HG03354 (cell line): ENCODE measurements around the gene GNL1.
"Not testable (repeated sequence)": the region's sequence is repeated elsewhere in the genome, so short reads cannot be mapped to it uniquely, and the experiment has no call there.

ENCODE experiments used
- ATAC-seq: cut with Tn5 transposase; IDR thresholded peaks from one replicate; pipeline ENCODE4 v1.9.1; 2021; ENCODE audit warnings: mild to moderate bottlenecking; ENCODE audit not compliant: unreplicated experiment, poor library complexity, severe bottlenecking

GNL1 gene

GRCh38 chr6:30537931-30538330 lies 18.4 kb downstream of the GNL1 start:
- ATAC-seq = no peak

DNA sequence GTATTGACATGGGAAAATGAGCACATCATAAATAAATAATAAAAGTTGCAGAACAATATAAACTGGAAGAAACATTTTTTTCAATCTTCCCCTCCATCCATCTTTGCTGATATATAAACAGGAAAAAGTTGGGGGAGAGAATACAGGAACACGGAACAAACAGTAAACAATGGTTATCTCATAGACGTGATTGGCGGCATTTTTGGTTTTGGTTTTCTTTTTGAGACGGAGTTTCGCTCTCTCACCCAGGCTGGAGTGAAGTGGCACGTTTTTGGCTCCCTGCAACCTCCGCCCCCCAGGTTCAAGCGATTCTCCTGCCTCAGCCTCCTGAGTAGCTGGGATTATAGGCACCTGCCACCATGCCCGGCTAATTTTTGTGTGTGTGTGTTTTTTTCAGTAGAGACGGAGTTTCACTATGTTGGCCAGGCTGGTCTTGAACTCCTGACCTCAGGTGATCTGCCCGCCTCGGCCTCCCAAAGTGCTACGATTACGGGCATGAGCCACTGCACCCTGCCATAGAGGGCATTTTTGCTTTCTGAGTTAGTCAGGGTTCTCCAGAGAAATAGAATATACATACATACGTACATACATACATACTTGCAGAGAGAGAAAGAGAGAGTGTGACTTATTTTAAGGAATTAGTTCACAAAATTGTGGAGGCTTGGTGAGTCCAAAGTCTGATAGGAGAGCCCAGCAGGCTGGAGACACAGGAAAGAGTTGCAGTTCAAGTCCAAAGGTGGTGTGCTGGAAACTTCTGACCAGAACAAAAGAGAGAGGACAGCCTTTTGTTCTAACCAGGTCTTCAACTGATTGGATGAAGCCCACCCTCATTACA lies 22.6 kb downstream of the GNL1 start:
- no peak for ATAC-seq

- no peak for ATAC-seq
Observed at GRCh38 chr6:30530014-30530413, 26.3 kb downstream of the GNL1 start.

DNA sequence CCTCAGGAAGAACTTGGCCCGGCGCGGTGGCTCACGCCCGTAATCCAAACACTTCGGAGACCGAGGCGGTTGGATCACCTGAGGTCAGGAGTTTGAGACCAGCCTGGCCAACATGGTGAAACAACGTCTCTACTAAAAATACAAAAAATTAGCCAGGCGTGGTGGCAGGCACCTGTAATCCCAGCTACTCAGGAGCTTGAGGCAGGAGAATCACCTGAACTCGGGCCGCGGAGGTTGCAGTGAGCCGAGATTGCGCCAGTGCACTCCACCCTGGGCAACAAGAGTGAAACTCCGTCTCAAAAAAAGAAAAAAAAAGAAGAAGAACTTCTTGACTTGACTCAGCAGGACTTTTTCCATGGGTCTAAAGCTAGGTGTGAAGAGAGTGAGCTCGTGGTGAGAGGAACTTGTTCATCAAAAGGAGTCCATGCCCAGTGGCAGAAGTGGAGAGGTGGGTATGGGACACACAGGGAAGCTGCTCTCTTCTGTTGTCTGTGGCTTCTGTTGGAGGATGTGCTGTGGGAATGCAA lies 26.9 kb downstream of the GNL1 start:
- ATAC-seq = not testable (repeated sequence)

GRCh38 chr6:30526444-30526843 lies 29.8 kb downstream of the GNL1 start:
- ATAC-seq = not testable (repeated sequence)

DNA sequence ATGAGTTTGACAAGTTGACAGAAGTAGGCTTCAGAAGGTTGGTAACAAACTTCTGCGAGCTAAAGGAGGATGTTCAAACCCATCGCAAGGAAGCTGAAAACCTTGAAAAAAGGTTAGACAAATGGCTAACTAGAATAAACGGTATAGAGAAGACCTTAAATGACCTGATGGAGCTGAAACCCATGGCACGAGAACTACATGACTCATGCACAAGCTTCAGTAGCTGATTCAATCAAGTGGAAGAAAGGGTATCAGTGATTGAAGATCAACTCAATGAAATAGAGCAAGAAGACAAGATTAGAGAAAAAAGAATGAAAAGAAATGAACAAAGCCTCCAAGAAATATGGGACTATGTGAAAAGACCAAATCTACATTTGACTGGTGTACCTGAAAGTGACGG lies 34.3 kb downstream of the GNL1 start:
- ATAC-seq = not testable (repeated sequence)

- not testable (repeated sequence) for ATAC-seq
Observed at GRCh38 chr6:30521082-30521481, 35.2 kb downstream of the GNL1 start.

DNA sequence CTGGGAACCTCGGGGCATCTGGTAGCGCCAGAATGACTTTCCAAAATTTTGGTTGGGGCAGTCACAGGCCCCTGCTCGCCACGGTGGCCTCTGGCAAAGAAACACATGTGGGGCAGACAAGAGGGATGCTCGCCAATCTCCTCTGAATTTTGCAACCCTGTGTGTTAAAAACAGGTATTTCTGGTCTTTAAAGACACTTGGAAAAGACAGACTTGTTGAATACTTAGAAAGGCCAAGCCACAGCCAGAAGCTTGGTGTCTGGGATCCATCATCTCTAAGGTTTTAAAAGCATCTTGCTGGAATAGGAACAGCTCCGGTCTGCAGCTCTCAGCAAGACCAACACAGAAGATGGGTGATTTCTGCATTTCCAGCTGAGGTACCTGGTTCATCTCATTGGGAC lies 35.8 kb downstream of the GNL1 start:
- no peak for ATAC-seq

GRCh38 chr6:30518505-30519145 lies 37.7 kb downstream of the GNL1 start:
- not testable (repeated sequence) for ATAC-seq

- not testable (repeated sequence) for ATAC-seq
Observed at GRCh38 chr6:30517767-30518504, 38.4 kb downstream of the GNL1 start.

DNA sequence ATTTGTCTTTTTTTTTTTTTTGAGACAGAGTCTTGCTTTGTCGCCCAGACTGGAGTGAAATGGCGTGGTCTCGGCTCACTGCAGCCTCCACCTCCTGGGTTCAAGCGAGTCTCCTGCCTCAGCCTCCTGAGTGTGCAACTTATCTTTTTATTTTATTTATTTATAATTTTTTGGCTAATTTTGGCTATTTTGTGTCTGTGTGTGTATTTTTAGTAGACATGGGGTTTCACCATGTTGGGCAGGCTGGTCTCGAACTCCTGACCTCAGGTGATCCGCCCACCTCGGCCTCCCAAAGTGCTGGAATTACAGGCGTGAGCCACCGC lies 39.6 kb downstream of the GNL1 start:
- not testable (repeated sequence) for ATAC-seq

- ATAC-seq = peak; percentile 75
Observed at GRCh38 chr6:30515944-30516753, 40.1 kb downstream of the GNL1 start.

GRCh38 chr6:30515106-30515505 lies 41.2 kb downstream of the GNL1 start:
- no peak for ATAC-seq

DNA sequence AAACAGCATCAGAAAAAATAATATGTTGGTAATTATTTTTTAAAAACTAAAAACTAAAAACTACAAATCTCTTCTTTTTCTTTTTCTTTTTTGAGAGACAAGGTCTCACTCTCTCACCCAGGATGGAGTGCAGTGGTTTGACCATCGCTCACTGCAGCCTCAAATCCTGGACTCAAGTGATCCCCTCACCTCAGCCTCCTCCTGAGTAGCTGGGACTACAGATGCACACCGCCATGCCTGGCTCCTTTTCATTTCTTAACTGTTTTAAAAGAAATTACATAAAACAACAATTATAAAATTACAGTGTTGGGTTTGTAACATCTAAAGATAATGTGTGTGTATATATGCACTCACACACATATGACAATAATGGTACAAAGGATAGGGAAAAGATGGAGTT lies 42.8 kb downstream of the GNL1 start:
- ATAC-seq = no peak

- no peak for ATAC-seq
Observed at GRCh38 chr6:30511169-30511546, 45.1 kb downstream of the GNL1 start.

GRCh38 chr6:30510419-30511168 lies 45.7 kb downstream of the GNL1 start:
- ATAC-seq = no peak

- ATAC-seq = peak; percentile 56
Observed at GRCh38 chr6:30508890-30509736, 47.2 kb downstream of the GNL1 start.
